K562 (cell line): ENCODE measurements around the gene C1orf87. TPM values are rescaled to one million over a fixed set of nuclear protein-coding genes. Genes with fewer than 3 reads are reported as not detected.
A peak's percentile ranks its signal among the peaks of the same experiment; 100 is the strongest.

Experiments
- ATAC-seq: fragments of 200-7000 bp; cut with Tn5 transposase; 3 replicates; pipeline ENCODE4 v1.9.1; 2020; ENCODE audit warnings: moderate library complexity
- BruUV-seq: library from RNA; stranded (reverse); fragments of 400-500 nt; replicated peaks from 2 replicates; lab custom pipeline; 2021; lab: Mats Ljungman, UMichigan
- CTCF ChIA-PET: fragments of 300-600 bp; formaldehyde crosslinking; extraction: SDS; loops from one replicate; lab custom pipeline; 2021; ENCODE audit warnings: low intra/inter-chr PET ratio; lab: Yijun Ruan, JAX
- POLR2A ChIA-PET: fragments of 300-600, 350-650 bp; sonication (Branson Sonifier 250); formaldehyde crosslinking; extraction: SDS; loops from one replicate; lab custom pipeline; 2021; ENCODE audit warnings: antibody characterized with exemption, inconsistent platforms; lab: Yijun Ruan, JAX
- DNase-seq, 4 experiments: peaks; one replicate each; pipeline versions ENCODE4 v3.0.0 to v3.0.0-alpha.2; 2011 to 2018; ENCODE audit warnings: low spot score in 3 of 4, mixed read lengths in 3 of 4; ENCODE audit errors: extremely low read depth in 1 of 4
- FAIRE-seq: peaks from 2 replicates; lab custom pipeline; 2011; peaks lifted over from hg19 to GRCh38; lab: Jason Lieb, UNC
- H2AFZ ChIP-seq: 2 replicates; pipeline ENCODE4 v1.6.0; 2011; ENCODE audit warnings: low read depth, low read length, control low read depth, inconsistent platforms
- H3K27ac ChIP-seq: fragments of 200-600 bp; 3 replicates; pipeline ENCODE4 v1.8.0; 2011; ENCODE audit warnings: low read depth, mild to moderate bottlenecking, control low read depth, inconsistent platforms, low read length, moderate library complexity, mixed read lengths; ENCODE audit errors: extremely low read depth
- H3K27me3 ChIP-seq, 2 experiments: fragments of 300-600 bp in 1 of 2; 2 replicates in 1 of 2; 3 replicates in 1 of 2; pipeline versions ENCODE4 v1.6.0 to v1.8.0; 2011; ENCODE audit warnings: inconsistent platforms in 2 of 2, low read length in 2 of 2, mild to moderate bottlenecking in 1 of 2, mixed read lengths in 1 of 2, moderate library complexity in 1 of 2; ENCODE audit not compliant: control insufficient read depth in 2 of 2, insufficient read depth in 2 of 2
- H3K36me3 ChIP-seq: fragments of 300-600 bp; 3 replicates; pipeline ENCODE4 v1.8.0; 2011; ENCODE audit warnings: mild to moderate bottlenecking, low read length, inconsistent platforms; ENCODE audit not compliant: control insufficient read depth, insufficient read depth
- H3K4me1 ChIP-seq, 2 experiments: fragments of 200-600 bp in 1 of 2; replicated peaks in 1 of 2; 2 replicates in 1 of 2; 3 replicates in 1 of 2; pipeline versions ENCODE4 v1.5.1 to v1.8.0; 2011; ENCODE audit warnings: inconsistent platforms in 2 of 2, low read length in 2 of 2, mild to moderate bottlenecking in 1 of 2, mixed read lengths in 1 of 2, moderate library complexity in 1 of 2; ENCODE audit not compliant: control insufficient read depth in 2 of 2, insufficient read depth in 2 of 2
- H3K4me2 ChIP-seq: 2 replicates; pipeline ENCODE4 v1.6.1; 2011; ENCODE audit warnings: low read length, control low read depth, inconsistent platforms, mixed read lengths; ENCODE audit not compliant: insufficient read depth
- H3K4me3 ChIP-seq: fragments of 200-600 bp; sonication (generic), shearing (Covaris generic); 2 replicates; pipeline ENCODE4 v1.5.1; 2016; ENCODE audit warnings: control low read depth, inconsistent platforms
- H3K79me2 ChIP-seq: fragments of 200-600 bp; 3 replicates; pipeline ENCODE4 v1.8.0; 2011; ENCODE audit warnings: low read length, inconsistent platforms; ENCODE audit not compliant: control insufficient read depth, insufficient read depth
- H3K9ac ChIP-seq, 2 experiments: 2 replicates each; pipeline versions ENCODE4 v1.6.0 to v1.6.1; 2011; ENCODE audit warnings: low read depth in 2 of 2, low read length in 2 of 2, control low read depth in 1 of 2, inconsistent platforms in 1 of 2, mild to moderate bottlenecking in 1 of 2, mixed read lengths in 1 of 2; ENCODE audit not compliant: insufficient read depth in 1 of 2
- H3K9me1 ChIP-seq: one replicate; pipeline ENCODE4 v1.6.0; 2011; ENCODE audit warnings: inconsistent platforms, mild to moderate bottlenecking, low read length, moderate library complexity; ENCODE audit not compliant: control insufficient read depth, insufficient read depth
- H3K9me3 ChIP-seq: replicated peaks from 2 replicates; pipeline ENCODE4 v1.5.1; 2011; ENCODE audit warnings: low read depth, low read length, inconsistent platforms; ENCODE audit not compliant: control insufficient read depth, insufficient read depth
- H4K20me1 ChIP-seq: replicated peaks from 2 replicates; pipeline ENCODE4 v1.6.1; 2011; ENCODE audit warnings: low read length, inconsistent platforms, mixed read lengths; ENCODE audit not compliant: control insufficient read depth, insufficient read depth
- CBFA2T2 ChIP-seq: fragments of 450-650 bp; conservative IDR thresholded peaks from 2 replicates; pipeline ENCODE4 v1.6.1; 2017; ENCODE audit warnings: mild to moderate bottlenecking
- CBFA2T3 ChIP-seq: fragments of 450-650 bp; IDR thresholded peaks from 2 replicates; pipeline ENCODE4 v1.6.1; 2017
- CEBPB ChIP-seq: fragments of 450-650 bp; IDR thresholded peaks from 2 replicates; pipeline ENCODE4 v1.6.1; 2016; ENCODE audit warnings: missing genetic modification characterization, missing compliant biosample characterization
- CTBP1 ChIP-seq: fragments of 450-650 bp; IDR thresholded peaks from 2 replicates; pipeline ENCODE4 v1.6.1; 2016; ENCODE audit warnings: borderline replicate concordance
- CTCF ChIP-seq, 3 experiments: IDR thresholded peaks in 2 of 3; conservative IDR thresholded peaks in 1 of 3; 2 replicates each; pipeline ENCODE4 v1.5.1; 2011 to 2012; ENCODE audit warnings: low read length in 3 of 3, mild to moderate bottlenecking in 3 of 3, control low read depth in 2 of 3, improper control_type of control experiment in 1 of 3, inconsistent platforms in 1 of 3, low read depth in 1 of 3, mixed read lengths in 1 of 3, moderate library complexity in 1 of 3; ENCODE audit not compliant: insufficient read depth in 2 of 3
- EHMT2 ChIP-seq: fragments of 450-650 bp; IDR thresholded peaks from 2 replicates; pipeline ENCODE4 v1.6.1; 2018; ENCODE audit warnings: antibody characterized with exemption
- GATAD2A ChIP-seq: fragments of 450-650 bp; IDR thresholded peaks from 2 replicates; pipeline ENCODE4 v1.6.1; 2017
- JUND ChIP-seq, 2 experiments: IDR thresholded peaks; 2 replicates in 1 of 2; 3 replicates in 1 of 2; pipeline ENCODE4 v1.6.1; 2011; ENCODE audit warnings: borderline replicate concordance in 2 of 2, low read depth in 2 of 2, low read length in 2 of 2, improper control_type of control experiment in 1 of 2, missing biosample characterization in 1 of 2, missing genetic modification characterization in 1 of 2, missing genetic modification reagents in 1 of 2
- LEF1 ChIP-seq: fragments of 450-650 bp; IDR thresholded peaks from 2 replicates; pipeline ENCODE4 v1.6.1; 2016; ENCODE audit warnings: mild to moderate bottlenecking
- NBN ChIP-seq: fragments of 450-650 bp; IDR thresholded peaks from 2 replicates; pipeline ENCODE4 v1.6.1; 2016; ENCODE audit warnings: low read depth, mild to moderate bottlenecking
- POLR2A ChIP-seq: fragments of 450-650 bp; conservative IDR thresholded peaks from 2 replicates; pipeline ENCODE4 v1.6.1; 2016
- TAF9B ChIP-seq: fragments of 450-650 bp; IDR thresholded peaks from 2 replicates; pipeline ENCODE4 v1.6.1; 2018; ENCODE audit warnings: mild to moderate bottlenecking; ENCODE audit not compliant: partially characterized antibody
- TRIM28 ChIP-seq: fragments of 450-650 bp; IDR thresholded peaks from 2 replicates; pipeline ENCODE4 v1.6.1; 2017
- WGBS: fragments of 100-300 bp; shearing (Covaris generic); methylation state at CpG from one replicate; pipeline ENCODE4 v1.1.6; 2016; ENCODE audit warnings: low coverage, mixed read lengths; ENCODE audit not compliant: insufficient coverage; ENCODE audit errors: missing lambda C conversion rate; 5-methylcytosine and 5-hydroxymethylcytosine counted together
- in situ Hi-C: fragments of 300-500 bp; cut with MboI; formaldehyde crosslinking; loops from 4 replicates; pipeline ENCODE4 v1.15.0; 2018; ENCODE audit warnings: inconsistent platforms, mixed read lengths
- intact Hi-C: fragments of 100-400 bp; cut with micrococcal nuclease; formaldehyde crosslinking; loops from 2 replicates; pipeline ENCODE4 v1.14.2; 2022
- polyA plus RNA-seq, 8 experiments: library from polyadenylated mRNA; depleted of rRNA in 4 of 8; stranded (reverse) in 5 of 8; unstranded in 3 of 8; fragments of >200 nt; fragmentation: Nextera tagmentation in 2 of 8; fragmentation: Illumina TruSeq in 1 of 8; extraction: Ambion mirVana in 2 of 8; extraction: Trizol in 1 of 8; gene quantifications; 2 replicates each; pipeline versions ENCODE4 v1.2.1 to v1.2.3, GENCODE V29; 2011 to 2014; ENCODE audit warnings: inconsistent platforms in 1 of 8, missing spikeins in 1 of 8
- total RNA-seq, 7 experiments: library from RNA; depleted of rRNA in 6 of 7; stranded (reverse); fragments of >200 nt in 6 of 7; fragmentation: Illumina TruSeq in 2 of 7; extraction: Trizol in 2 of 7; gene quantifications; 2 replicates each; pipeline versions ENCODE4 v1.2.1 to v1.2.3, GENCODE V29; 2011 to 2021; ENCODE audit warnings: low replicate concordance in 1 of 7
- TF ChIP-seq, protein P1 (sequence below): fragments of 250-450 bp; sonication (Bioruptor Pico); IDR thresholded peaks from 2 replicates; pipeline ENCODE4 v1.8.0; 2022; ENCODE audit warnings: moderate library complexity, mild to moderate bottlenecking, inconsistent platforms
- TF ChIP-seq, protein P2 (sequence below): fragments of 250-450 bp; sonication (Bioruptor Pico); IDR thresholded peaks from 2 replicates; pipeline ENCODE4 v1.4.0; 2020; ENCODE audit warnings: borderline replicate concordance

Gene C1orf87
- total and polyA plus RNA-seq, 9 of the 15 experiments (the other 6 are each of a cell fraction or from before 2014, with no cell fraction given), result not detected

DNA sequence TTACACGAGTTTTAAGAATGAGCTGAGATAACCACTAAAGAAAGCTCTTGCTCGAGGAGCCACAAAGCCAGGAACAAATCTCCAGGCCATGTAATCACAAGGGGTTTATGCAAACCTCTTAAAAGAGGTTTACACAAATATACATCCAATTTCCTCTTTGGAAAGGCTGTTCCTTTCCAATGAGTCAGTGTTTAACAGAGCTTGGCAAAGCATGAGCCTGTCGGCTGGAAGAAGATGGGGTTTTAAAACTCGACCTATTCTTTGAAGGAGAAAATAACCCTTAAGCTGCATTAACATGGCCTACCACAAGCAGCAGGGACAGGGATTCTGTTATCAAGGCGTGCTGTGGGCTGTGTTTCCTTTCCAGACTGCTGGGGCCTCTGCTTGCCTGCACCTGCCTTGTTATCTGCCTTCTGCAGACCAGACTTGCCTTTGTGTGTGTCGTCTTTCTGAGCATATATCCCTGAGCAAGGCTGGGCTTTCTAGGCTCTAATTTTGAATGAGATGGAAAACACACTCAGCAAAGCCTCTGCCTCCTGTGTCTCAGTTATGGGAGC is 106.4 kb downstream of the C1orf87 start:
- CTCF ChIA-PET, result interaction anchor here (1.0 kb wide), 1 partner anchor 88 kb away, joined by 4 read pairs; no protein-coding TSS in a partner anchor
- no peak overlapping the region; the same call in 1 of the 2 replicates for H2AFZ ChIP-seq
- no peaks in the 10 kb centered on the region for H3K9me1 ChIP-seq
- H3K36me3 ChIP-seq, result no peaks in the 10 kb centered on the region
- DNase-seq (peak; percentile 43 to 86 (median 66)), FAIRE-seq (peak; percentile 98), ATAC-seq (peak; percentile 95)
- H3K9me3 ChIP-seq, result no peaks in the 10 kb centered on the region
- H3K27me3 ChIP-seq, result peaks cover 2 to 3% of the 10 kb centered on the region in 2 experiments; a peak in 2 of 5 replicates
- peaks cover 3 to 11% of the 10 kb centered on the region in 2 experiments; a peak in 3 of 5 replicates for H3K4me1 ChIP-seq
- H4K20me1 ChIP-seq, result no peaks in the 10 kb centered on the region
- H3K4me2 ChIP-seq, result no peak overlapping the region
- no peak overlapping the region for H3K9ac ChIP-seq
- no peak overlapping the region for H3K27ac ChIP-seq
- no peak overlapping the region for H3K4me3 ChIP-seq
- intact Hi-C loops, result no loop called here
- no peaks in the 10 kb centered on the region for H3K79me2 ChIP-seq
- in situ Hi-C loops, result no loop called here
- 0% methylated on average over 6 of the region's 6 CpGs for WGBS
- POLR2A ChIA-PET, result interaction anchor here (1.0 to 1.2 kb wide), 2 partner anchors 211 to 1026 kb away, joined by 3 read pairs; no protein-coding TSS in a partner anchor
- BruUV-seq, result no TSS peak
- 0 out of 2 replicates have a peak, but pooled peaks have one; percentile 37 for TF ChIP-seq LEF1
- peak; percentile 40; the same call in 1 of the 2 replicates for TF ChIP-seq POLR2A
- TF ChIP-seq, protein P1, sequence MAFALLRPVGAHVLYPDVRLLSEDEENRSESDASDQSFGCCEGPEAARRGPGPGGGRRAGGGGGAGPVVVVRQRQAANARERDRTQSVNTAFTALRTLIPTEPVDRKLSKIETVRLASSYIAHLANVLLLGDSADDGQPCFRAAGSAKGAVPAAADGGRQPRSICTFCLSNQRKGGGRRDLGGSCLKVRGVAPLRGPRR (CRISPR knock-in tag), result no peak
- TF ChIP-seq JUND (IDR thresholded peaks at IDR 0.05; ENCODE audit: borderline replicate concordance, low read depth, low read length), result peak; percentile 8; the same call in 1 of the 2 replicates
- TF ChIP-seq JUND (tag; IDR thresholded peaks at IDR 0.05; ENCODE audit: borderline replicate concordance, low read depth, low read length), result no peak
- TF ChIP-seq NBN, result 0 out of 2 replicates have a peak, but pooled peaks have one; percentile 71
- 0 out of 6 replicates have a peak, but pooled peaks of 1 of the 3 experiments have one; percentile 7 for TF ChIP-seq CTCF (IDR thresholded peaks at IDR 0.05 in 2 of 3, conservative IDR thresholded peaks at IDR 0.05 in 1 of 3; ENCODE audit: insufficient read depth in 2 of 3, low read depth in 1 of 3, low read length in 3 of 3)
- TF ChIP-seq CTBP1, result peak; percentile 40; the same call in 1 of the 2 replicates
- TF ChIP-seq CEBPB (tag), result no peak
- TF ChIP-seq GATAD2A, result no peak
- peak; percentile 96 for TF ChIP-seq CBFA2T3
- peak; percentile 94 for TF ChIP-seq CBFA2T2
- TF ChIP-seq EHMT2, result no peak
- TF ChIP-seq, protein P2, sequence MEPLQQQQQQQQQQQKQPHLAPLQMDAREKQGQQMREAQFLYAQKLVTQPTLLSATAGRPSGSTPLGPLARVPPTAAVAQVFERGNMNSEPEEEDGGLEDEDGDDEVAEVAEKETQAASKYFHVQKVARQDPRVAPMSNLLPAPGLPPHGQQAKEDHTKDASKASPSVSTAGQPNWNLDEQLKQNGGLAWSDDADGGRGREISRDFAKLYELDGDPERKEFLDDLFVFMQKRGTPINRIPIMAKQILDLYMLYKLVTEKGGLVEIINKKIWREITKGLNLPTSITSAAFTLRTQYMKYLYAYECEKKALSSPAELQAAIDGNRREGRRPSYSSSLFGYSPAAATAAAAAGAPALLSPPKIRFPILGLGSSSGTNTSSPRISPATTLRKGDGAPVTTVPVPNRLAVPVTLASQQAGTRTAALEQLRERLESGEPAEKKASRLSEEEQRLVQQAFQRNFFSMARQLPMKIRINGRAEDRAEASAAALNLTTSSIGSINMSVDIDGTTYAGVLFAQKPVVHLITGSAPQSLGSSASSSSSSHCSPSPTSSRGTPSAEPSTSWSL (CRISPR knock-in tag), result no peak
- TF ChIP-seq TAF9B, result no peak
- 0 out of 2 replicates have a peak, but pooled peaks have one; percentile 54 for TF ChIP-seq TRIM28
